ENCODE measurements around the gene ACLY. TPM values are rescaled to one million over a fixed set of nuclear protein-coding genes. Genes with fewer than 3 reads are reported as not detected.

The ACLY gene
- total and polyA plus RNA-seq, 2 of the 13 experiments (the other 11 are each of a cell fraction or from before 2014, with no cell fraction given) = 111 to 218 TPM

DNA sequence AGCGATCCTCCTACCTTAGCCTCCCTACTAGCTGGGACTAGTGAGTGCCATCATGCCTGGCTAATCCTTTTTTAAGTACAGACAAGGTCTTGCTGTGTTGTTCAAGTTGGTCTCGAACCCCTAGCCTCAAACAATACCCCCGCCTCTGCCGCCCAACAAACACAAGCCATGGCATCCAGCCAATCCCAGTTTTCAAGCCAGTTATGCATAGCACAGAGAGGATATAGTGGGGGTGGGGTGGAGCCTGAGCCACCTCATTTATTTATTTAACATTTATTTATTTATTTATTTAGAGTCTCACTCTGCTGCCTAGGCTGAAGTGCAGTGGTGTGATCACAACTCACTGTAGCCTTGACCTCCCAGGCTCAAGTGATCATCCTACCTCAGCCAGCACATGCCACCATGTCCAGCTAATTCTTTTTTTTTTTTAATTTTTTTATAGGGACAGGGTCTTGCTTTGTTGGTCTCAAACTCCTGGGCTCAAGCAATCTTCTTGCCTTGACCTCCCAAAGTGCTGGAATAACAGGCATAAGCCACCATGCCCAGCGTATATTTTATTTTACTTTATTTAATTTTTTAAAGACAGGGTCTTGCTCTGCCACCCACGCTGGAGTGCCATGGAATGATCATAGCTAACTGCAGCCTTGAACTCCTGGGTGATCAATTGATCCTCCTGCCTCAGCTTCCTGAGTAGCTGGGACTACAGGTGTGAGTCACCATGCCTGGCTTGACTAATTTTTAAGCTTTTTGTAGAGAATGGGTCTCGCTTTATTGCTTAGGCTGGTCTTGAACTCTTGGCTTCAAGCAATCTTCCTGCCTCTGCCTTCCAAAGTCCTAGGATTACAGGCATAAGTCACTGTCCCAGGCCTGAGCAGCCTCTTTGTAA, 27.4 kb downstream of the ACLY start (continued):
- TF ChIP-seq ZNF547 (CRISPR knock-in tag; IDR thresholded peaks at IDR 0.05) (no peak), ZNF460 (CRISPR knock-in tag; IDR thresholded peaks at IDR 0.05; ENCODE audit: borderline replicate concordance) (peak; percentile 46; the same call in 1 of the 2 replicates), ZFP36L2 (CRISPR knock-in tag; IDR thresholded peaks at IDR 0.05) (no peak), ZNF296 (CRISPR knock-in tag; conservative IDR thresholded peaks at IDR 0.05) (0 out of 2 replicates have a peak, but pooled peaks have one; percentile 16), NCOA5 (CRISPR knock-in tag; IDR thresholded peaks at IDR 0.05) (no peak), HOXA3 (CRISPR knock-in tag; IDR thresholded peaks at IDR 0.05) (no peak; the same call in 1 of the 2 replicates), ZNF367 (CRISPR knock-in tag; IDR thresholded peaks at IDR 0.05; ENCODE audit: borderline replicate concordance) (no peak), ZNF34 (CRISPR knock-in tag; IDR thresholded peaks at IDR 0.05; ENCODE audit: borderline replicate concordance) (no peak), CENPT (CRISPR knock-in tag; IDR thresholded peaks at IDR 0.05; ENCODE audit: low read depth) (no peak), ESRRA (CRISPR knock-in tag; IDR thresholded peaks at IDR 0.05; ENCODE audit: low read depth) (no peak), LCORL (IDR thresholded peaks at IDR 0.05) (no peak), LCORL (CRISPR knock-in tag; IDR thresholded peaks at IDR 0.05) (peak; percentile 50; the same call in 1 of the 2 replicates), TARDBP (CRISPR knock-in tag; IDR thresholded peaks at IDR 0.05) (no peak), RFX5 (IDR thresholded peaks at IDR 0.05; ENCODE audit: low read depth, low read length) (no peak), SP4 (CRISPR knock-in tag; IDR thresholded peaks at IDR 0.05) (no peak), KDM5B (CRISPR knock-in tag; IDR thresholded peaks at IDR 0.05; ENCODE audit: borderline replicate concordance) (no peak)
- TF ChIP-seq, protein P1, sequence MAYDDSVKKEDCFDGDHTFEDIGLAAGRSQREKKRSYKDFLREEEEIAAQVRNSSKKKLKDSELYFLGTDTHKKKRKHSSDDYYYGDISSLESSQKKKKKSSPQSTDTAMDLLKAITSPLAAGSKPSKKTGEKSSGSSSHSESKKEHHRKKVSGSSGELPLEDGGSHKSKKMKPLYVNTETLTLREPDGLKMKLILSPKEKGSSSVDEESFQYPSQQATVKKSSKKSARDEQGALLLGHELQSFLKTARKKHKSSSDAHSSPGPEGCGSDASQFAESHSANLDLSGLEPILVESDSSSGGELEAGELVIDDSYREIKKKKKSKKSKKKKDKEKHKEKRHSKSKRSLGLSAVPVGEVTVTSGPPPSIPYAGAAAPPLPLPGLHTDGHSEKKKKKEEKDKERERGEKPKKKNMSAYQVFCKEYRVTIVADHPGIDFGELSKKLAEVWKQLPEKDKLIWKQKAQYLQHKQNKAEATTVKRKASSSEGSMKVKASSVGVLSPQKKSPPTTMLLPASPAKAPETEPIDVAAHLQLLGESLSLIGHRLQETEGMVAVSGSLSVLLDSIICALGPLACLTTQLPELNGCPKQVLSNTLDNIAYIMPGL (CRISPR knock-in tag; IDR thresholded peaks at IDR 0.05; ENCODE audit: borderline replicate concordance in 1 of 2, low read depth in 1 of 2) = no peak; a peak in 1 of 4 replicates
- TF ChIP-seq, protein P2, sequence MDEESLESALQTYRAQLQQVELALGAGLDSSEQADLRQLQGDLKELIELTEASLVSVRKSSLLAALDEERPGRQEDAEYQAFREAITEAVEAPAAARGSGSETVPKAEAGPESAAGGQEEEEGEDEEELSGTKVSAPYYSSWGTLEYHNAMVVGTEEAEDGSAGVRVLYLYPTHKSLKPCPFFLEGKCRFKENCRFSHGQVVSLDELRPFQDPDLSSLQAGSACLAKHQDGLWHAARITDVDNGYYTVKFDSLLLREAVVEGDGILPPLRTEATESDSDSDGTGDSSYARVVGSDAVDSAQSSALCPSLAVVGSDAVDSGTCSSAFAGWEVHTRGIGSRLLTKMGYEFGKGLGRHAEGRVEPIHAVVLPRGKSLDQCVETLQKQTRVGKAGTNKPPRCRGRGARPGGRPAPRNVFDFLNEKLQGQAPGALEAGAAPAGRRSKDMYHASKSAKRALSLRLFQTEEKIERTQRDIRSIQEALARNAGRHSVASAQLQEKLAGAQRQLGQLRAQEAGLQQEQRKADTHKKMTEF (CRISPR knock-in tag; IDR thresholded peaks at IDR 0.05) = no peak
- TF ChIP-seq, protein P3, sequence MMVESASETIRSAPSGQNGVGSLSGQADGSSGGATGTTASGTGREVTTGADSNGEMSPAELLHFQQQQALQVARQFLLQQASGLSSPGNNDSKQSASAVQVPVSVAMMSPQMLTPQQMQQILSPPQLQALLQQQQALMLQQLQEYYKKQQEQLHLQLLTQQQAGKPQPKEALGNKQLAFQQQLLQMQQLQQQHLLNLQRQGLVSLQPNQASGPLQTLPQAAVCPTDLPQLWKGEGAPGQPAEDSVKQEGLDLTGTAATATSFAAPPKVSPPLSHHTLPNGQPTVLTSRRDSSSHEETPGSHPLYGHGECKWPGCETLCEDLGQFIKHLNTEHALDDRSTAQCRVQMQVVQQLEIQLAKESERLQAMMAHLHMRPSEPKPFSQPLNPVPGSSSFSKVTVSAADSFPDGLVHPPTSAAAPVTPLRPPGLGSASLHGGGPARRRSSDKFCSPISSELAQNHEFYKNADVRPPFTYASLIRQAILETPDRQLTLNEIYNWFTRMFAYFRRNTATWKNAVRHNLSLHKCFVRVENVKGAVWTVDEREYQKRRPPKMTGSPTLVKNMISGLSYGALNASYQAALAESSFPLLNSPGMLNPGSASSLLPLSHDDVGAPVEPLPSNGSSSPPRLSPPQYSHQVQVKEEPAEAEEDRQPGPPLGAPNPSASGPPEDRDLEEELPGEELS (CRISPR knock-in tag; IDR thresholded peaks at IDR 0.05) = peak; percentile 20; the same call in 1 of the 2 replicates
- TF ChIP-seq, protein P4, sequence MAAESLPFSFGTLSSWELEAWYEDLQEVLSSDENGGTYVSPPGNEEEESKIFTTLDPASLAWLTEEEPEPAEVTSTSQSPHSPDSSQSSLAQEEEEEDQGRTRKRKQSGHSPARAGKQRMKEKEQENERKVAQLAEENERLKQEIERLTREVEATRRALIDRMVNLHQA (CRISPR knock-in tag; IDR thresholded peaks at IDR 0.05) = no peak
- TF ChIP-seq, protein P5, sequence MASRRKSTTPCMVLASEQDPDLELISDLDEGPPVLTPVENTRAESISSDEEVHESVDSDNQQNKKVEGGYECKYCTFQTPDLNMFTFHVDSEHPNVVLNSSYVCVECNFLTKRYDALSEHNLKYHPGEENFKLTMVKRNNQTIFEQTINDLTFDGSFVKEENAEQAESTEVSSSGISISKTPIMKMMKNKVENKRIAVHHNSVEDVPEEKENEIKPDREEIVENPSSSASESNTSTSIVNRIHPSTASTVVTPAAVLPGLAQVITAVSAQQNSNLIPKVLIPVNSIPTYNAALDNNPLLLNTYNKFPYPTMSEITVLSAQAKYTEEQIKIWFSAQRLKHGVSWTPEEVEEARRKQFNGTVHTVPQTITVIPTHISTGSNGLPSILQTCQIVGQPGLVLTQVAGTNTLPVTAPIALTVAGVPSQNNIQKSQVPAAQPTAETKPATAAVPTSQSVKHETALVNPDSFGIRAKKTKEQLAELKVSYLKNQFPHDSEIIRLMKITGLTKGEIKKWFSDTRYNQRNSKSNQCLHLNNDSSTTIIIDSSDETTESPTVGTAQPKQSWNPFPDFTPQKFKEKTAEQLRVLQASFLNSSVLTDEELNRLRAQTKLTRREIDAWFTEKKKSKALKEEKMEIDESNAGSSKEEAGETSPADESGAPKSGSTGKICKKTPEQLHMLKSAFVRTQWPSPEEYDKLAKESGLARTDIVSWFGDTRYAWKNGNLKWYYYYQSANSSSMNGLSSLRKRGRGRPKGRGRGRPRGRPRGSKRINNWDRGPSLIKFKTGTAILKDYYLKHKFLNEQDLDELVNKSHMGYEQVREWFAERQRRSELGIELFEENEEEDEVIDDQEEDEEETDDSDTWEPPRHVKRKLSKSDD (CRISPR knock-in tag; IDR thresholded peaks at IDR 0.05; ENCODE audit: low read depth) = 0 out of 2 replicates have a peak, but pooled peaks have one; percentile 51

Data from HepG2 (cell line).